Metanephros (tissue), 1 donor: ENCODE data around the gene PPP2R2C. TPM values are rescaled to one million over a fixed set of nuclear protein-coding genes. Genes with fewer than 3 reads are reported as not detected.

Experiments used
- total RNA-seq: library from RNA; depleted of rRNA; stranded (reverse); fragments of >200 nt; gene quantifications from one replicate; pipeline ENCODE4 v1.2.3, GENCODE V29; 2014

The PPP2R2C gene
- total RNA-seq = 1.1 TPM

DNA sequence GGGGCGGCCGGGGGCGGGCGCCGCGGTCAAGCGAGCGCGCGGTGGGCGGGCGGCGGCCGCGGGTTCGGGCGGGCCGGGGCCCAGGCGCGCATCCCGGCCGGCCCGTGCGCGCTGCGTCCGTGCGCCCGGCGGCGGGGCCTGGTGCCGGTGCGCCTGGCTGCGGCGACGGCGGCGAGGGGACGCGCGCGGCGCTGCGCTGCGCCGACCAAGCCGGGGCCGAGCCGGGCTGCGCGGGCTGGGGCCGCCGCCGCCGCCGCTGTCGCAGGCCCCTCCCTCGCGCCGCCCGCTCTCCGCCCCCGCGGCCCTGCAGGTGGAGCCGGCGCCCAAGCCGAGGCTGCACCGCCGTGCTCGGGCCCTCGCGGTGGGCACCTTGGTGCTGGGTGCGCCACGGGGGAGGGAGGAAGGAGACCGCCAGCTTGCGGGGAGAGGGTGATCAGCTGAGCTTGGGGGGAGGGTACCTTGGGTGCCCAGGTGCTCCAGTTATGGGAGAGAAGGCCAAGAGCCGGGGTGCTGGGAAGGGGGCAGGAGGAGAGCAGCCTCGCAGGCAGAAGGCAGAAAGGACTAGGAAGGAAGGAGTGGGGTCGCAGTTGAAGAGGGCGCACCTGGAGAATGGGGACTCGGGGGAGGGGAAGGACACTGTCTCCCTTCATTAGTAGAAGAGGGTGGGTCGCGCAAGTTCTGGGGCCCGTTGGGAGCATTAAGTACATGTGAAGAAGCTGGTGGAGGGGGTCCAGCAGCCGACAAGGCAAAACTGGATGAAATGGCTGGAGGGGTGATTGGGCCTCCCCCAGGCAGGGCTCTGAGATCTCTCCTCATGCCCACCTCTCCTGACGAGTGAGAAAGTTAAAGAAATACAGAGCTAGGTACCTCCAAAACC lies at the start of gene PPP2R2C:
Gene PPP2R2C, minus strand, starts transcription at position 228 of the 877 bp plus-strand sequence. CDS start 385 bp downstream, outside the sequence.

Other genes starting within 250 kb of the PPP2R2C start
- 29.1 TPM for gene WFS1, start 202.8 kb downstream of the PPP2R2C start, total RNA-seq
- gene MAN2B2, start 102.6 kb upstream of the PPP2R2C start, total RNA-seq = 12.7 TPM
- 234 TPM for gene MRFAP1, start 168.1 kb upstream of the PPP2R2C start, total RNA-seq
- 14.2 TPM for gene S100P, start 221.3 kb upstream of the PPP2R2C start, total RNA-seq
- gene MRFAP1L1, start 237.3 kb upstream of the PPP2R2C start, total RNA-seq = 58.4 TPM
- 17.2 TPM for gene BLOC1S4, start 243.6 kb upstream of the PPP2R2C start, total RNA-seq